SK-N-SH treated with all-trans-retinoic acid at 6 μM for 48 hours (cell line): ENCODE data around the gene ACSL5.
"Not testable (repeated sequence)": the region's sequence is repeated elsewhere in the genome, so short reads cannot be mapped to it uniquely, and the experiment has no call there.

Experiments
- ARNTL ChIP-seq: fragments of 450-650 bp; formaldehyde crosslinking; IDR thresholded peaks from 2 replicates; pipeline ENCODE4 v1.5.0; 2020; ENCODE audit warnings: low read depth, mild to moderate bottlenecking, moderate library complexity, borderline replicate concordance
- CREB5 ChIP-seq: fragments of 250-450 bp; sonication (Bioruptor Pico); IDR thresholded peaks from 2 replicates; pipeline ENCODE4 v1.5.1; 2020; ENCODE audit warnings: low read depth, mild to moderate bottlenecking, moderate library complexity
- ISL1 ChIP-seq: fragments of 250-450 bp; sonication (Bioruptor Pico); IDR thresholded peaks from 2 replicates; pipeline ENCODE4 v2.1.2; 2022; ENCODE audit warnings: mild to moderate bottlenecking, moderate library complexity
- OSR1 ChIP-seq: fragments of 250-450 bp; sonication (Bioruptor Pico); IDR thresholded peaks from 2 replicates; pipeline ENCODE4 v1.8.0; 2022; ENCODE audit warnings: moderate library complexity, mild to moderate bottlenecking, inconsistent platforms
- PATZ1 ChIP-seq: fragments of 250-450 bp; sonication (Bioruptor Pico); IDR thresholded peaks from 2 replicates; pipeline ENCODE4 v1.8.0; 2020; ENCODE audit warnings: mild to moderate bottlenecking, moderate library complexity, borderline replicate concordance
- RARB ChIP-seq: fragments of 250-450 bp; sonication (Bioruptor Pico); IDR thresholded peaks from 2 replicates; pipeline ENCODE4 v1.8.0; 2021; ENCODE audit warnings: mild to moderate bottlenecking, moderate library complexity
- SNAI2 ChIP-seq: fragments of 250-450 bp; sonication (Bioruptor Pico); IDR thresholded peaks from 2 replicates; pipeline ENCODE4 v1.5.0; 2020; ENCODE audit warnings: mild to moderate bottlenecking, moderate library complexity
- TOX ChIP-seq: fragments of 250-450 bp; sonication (Bioruptor Pico); IDR thresholded peaks from 2 replicates; pipeline ENCODE4 v1.8.0; 2021; ENCODE audit warnings: mild to moderate bottlenecking, moderate library complexity, borderline replicate concordance
- TSHZ2 ChIP-seq: fragments of 250-450 bp; sonication (Bioruptor Pico); IDR thresholded peaks from 2 replicates; pipeline ENCODE4 v1.5.0; 2020; ENCODE audit warnings: mild to moderate bottlenecking, moderate library complexity
- ZC3H10 ChIP-seq: fragments of 250-450 bp; sonication (Bioruptor Pico); IDR thresholded peaks from 2 replicates; pipeline ENCODE4 v1.5.1; 2021; ENCODE audit warnings: mild to moderate bottlenecking, moderate library complexity
- ZFP3 ChIP-seq: fragments of 250-450 bp; sonication (Bioruptor Pico); IDR thresholded peaks from 2 replicates; pipeline ENCODE4 v1.5.0; 2020; ENCODE audit warnings: mild to moderate bottlenecking, moderate library complexity
- ZFP30 ChIP-seq: fragments of 450-650 bp; formaldehyde crosslinking; IDR thresholded peaks from 2 replicates; pipeline ENCODE4 v1.5.0; 2022; ENCODE audit warnings: mild to moderate bottlenecking, moderate library complexity

- TF ChIP-seq ISL1; RARB (CRISPR knock-in tag); OSR1 (CRISPR knock-in tag); PATZ1; TSHZ2; ZFP30 (CRISPR knock-in tag); CREB5 (CRISPR knock-in tag); ZC3H10 (CRISPR knock-in tag); ARNTL (CRISPR knock-in tag); SNAI2 (CRISPR knock-in tag); ZFP3; TOX: not testable (repeated sequence)
These were observed 32.9 kb downstream of the ACSL5 start for GRCh38 chr10:112406806-112407205.
